ENCODE measurements around the gene CDH11.

Gene CDH11

GRCh38 chr16:65045961-65046360, 75.9 kb downstream of the CDH11 start:
- DNase-seq (ENCODE audit: insufficient read length, low spot score) (no peak), FAIRE-seq (no peak)
- no peak for TF ChIP-seq POLR2A (IDR thresholded peaks at IDR 0.05; ENCODE audit: low read depth, low read length)

- no peak for TF ChIP-seq POLR2A (IDR thresholded peaks at IDR 0.05; ENCODE audit: low read depth, low read length)
- FAIRE-seq (no peak), DNase-seq (ENCODE audit: insufficient read length, low spot score) (no peak)
These were observed 77.0 kb downstream of the CDH11 start for GRCh38 chr16:65044873-65045272.

DNA sequence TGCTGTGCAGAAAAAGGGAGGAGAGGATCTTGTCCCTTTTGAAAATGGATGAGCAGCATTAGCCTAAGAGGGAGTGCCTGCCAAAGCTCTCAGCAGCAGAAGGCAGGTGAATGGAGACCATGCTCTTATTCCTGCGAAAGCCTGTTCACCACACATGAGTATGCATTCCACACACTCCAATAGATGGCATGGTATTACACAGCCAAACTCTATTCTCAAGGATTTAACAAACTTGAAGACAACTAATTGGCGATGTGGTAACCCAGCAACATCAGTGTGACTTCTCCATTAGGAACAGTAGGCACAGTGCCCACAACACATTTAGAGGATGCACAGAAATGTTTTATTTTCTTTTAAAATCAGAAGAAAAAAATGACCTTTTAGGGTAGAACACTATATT, 77.8 kb downstream of the CDH11 start:
- no peak for FAIRE-seq
- no peak for DNase-seq (ENCODE audit: insufficient read length, low spot score)
- no peak for TF ChIP-seq POLR2A (IDR thresholded peaks at IDR 0.05; ENCODE audit: low read depth, low read length)

GRCh38 chr16:65042438-65043365, 79.2 kb downstream of the CDH11 start:
- DNase-seq (ENCODE audit: insufficient read length, low spot score) (no peak), FAIRE-seq (no peak)
- TF ChIP-seq POLR2A (IDR thresholded peaks at IDR 0.05; ENCODE audit: low read depth, low read length) = no peak

DNA sequence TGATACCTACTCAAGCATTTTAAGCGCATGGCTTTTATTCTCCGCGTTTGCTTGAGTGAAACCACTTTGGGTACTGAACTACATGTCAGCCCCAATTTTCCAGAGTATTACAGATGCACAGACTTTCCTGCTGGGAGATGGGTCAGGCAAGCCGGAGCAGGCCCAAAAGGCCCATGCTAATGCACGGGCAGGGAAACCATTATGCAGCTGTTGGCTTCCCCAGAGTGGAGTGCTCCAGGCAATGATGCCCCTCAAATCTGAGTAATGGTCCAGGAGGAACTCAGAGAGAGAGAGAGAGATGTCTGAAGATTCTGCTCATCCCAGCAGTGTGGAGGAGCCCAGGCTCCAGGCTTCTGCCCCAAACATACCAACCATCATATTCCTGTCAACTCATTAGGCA, 80.2 kb downstream of the CDH11 start:
- FAIRE-seq (no peak), DNase-seq (ENCODE audit: insufficient read length, low spot score) (no peak)
- TF ChIP-seq POLR2A (IDR thresholded peaks at IDR 0.05; ENCODE audit: low read depth, low read length) = no peak

DNA sequence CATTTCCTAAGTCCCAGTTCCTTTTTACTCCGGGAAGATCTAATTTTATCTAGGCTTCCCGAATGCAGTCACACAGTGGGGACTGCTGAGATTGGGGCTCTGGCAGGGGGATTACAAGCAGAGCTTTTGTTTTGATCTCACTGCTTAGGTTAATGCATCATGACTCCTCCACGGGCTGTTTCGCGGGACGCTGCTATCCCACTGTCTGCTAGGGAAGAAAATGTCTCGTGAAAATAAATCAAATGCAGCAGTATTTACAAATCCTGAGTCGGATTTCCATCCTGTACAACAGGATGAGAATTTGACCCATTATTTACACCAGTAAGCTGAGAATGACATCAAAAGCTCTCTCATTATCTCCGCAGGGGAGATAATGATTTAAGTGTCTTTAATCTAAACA, 83.8 kb downstream of the CDH11 start:
- DNase-seq (ENCODE audit: insufficient read length, low spot score) (no peak), FAIRE-seq (no peak)
- no peak for TF ChIP-seq POLR2A (IDR thresholded peaks at IDR 0.05; ENCODE audit: low read depth, low read length)

DNA sequence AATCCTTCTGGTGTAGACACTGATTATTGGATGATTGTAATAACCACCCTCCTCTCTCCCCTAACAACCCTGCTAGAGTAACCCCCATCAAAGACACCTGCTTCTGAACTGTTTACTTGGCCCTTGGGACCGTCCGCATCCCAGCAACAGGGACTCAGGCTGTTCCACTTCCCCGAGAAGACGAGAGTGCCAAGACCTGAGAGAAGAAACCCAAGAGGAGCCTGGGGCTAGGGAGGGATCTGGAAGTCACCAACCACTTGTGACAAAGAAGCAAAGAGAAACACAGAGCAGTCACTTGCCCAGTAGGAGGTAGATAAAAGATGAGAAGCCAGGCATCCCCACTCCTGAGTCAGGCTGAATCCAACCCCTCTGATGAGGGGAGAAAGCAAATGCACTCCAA, 84.3 kb downstream of the CDH11 start:
- FAIRE-seq (no peak), DNase-seq (ENCODE audit: insufficient read length, low spot score) (no peak)

DNA sequence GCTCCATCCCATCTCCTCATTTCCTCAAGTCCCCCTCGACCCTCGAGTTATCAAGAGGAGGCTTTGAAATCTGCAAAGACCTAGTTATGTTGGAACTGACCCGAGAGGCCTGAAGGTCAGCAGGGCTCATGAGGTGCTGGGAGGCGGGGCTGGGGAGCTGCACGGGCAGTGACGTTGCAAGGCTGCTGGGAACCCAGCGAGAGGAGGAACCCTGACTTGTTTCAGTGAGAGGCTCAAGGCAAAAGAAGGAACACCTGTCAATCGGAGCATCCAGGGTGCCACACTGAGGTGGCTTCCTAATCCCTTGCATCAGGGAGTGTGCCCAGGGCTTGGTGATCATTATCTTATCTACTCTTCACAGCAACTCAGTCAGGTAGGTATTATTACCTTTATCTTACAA, 86.9 kb downstream of the CDH11 start:
- DNase-seq (ENCODE audit: insufficient read length, low spot score) (no peak), FAIRE-seq (no peak)
- TF ChIP-seq POLR2A (IDR thresholded peaks at IDR 0.05; ENCODE audit: low read depth, low read length) = no peak

More for the DNA sequence above, 84.3 kb downstream of the CDH11 start:
- no peak for TF ChIP-seq POLR2A (IDR thresholded peaks at IDR 0.05; ENCODE audit: low read depth, low read length)

- TF ChIP-seq POLR2A (IDR thresholded peaks at IDR 0.05; ENCODE audit: low read depth, low read length) = no peak
- DNase-seq (ENCODE audit: insufficient read length, low spot score) = no peak
- FAIRE-seq = no peak
These were observed 89.5 kb downstream of the CDH11 start for GRCh38 chr16:65032387-65032786.

GRCh38 chr16:65024767-65025178, 97.1 kb downstream of the CDH11 start:
- DNase-seq (ENCODE audit: insufficient read length, low spot score) (no peak), FAIRE-seq (no peak)
- no peak for TF ChIP-seq POLR2A (IDR thresholded peaks at IDR 0.05; ENCODE audit: low read depth, low read length)

GRCh38 chr16:65023802-65024201, 98.1 kb downstream of the CDH11 start:
- FAIRE-seq (no peak), DNase-seq (ENCODE audit: insufficient read length, low spot score) (no peak)
- no peak for TF ChIP-seq POLR2A (IDR thresholded peaks at IDR 0.05; ENCODE audit: low read depth, low read length)

- FAIRE-seq (no peak), DNase-seq (ENCODE audit: insufficient read length, low spot score) (no peak)
- no peak for TF ChIP-seq POLR2A (IDR thresholded peaks at IDR 0.05; ENCODE audit: low read depth, low read length)
These were observed 99.8 kb downstream of the CDH11 start for GRCh38 chr16:65021852-65022595.

DNA sequence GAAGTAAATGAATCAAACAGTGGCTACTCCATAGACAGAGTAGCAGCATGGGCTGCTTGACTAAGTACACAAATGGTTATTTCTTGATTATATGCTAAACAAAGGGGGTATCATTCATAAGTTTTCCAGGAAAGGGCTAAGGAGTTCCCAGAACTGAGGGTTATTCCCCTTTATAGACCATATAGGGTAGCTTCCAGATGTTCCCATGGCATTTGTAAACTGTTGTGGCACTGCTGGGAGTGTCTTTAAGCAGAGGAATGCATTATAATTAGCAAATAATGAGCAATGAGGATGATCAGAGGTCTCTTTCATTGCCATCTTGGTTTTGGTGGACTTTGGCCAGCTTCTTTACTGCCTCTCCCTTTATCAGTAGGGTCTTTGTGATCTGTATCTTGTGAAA, 105.1 kb downstream of the CDH11 start:
- no peak for DNase-seq (ENCODE audit: insufficient read length, low spot score)
- FAIRE-seq = no peak
- TF ChIP-seq POLR2A (IDR thresholded peaks at IDR 0.05; ENCODE audit: low read depth, low read length) = no peak

DNA sequence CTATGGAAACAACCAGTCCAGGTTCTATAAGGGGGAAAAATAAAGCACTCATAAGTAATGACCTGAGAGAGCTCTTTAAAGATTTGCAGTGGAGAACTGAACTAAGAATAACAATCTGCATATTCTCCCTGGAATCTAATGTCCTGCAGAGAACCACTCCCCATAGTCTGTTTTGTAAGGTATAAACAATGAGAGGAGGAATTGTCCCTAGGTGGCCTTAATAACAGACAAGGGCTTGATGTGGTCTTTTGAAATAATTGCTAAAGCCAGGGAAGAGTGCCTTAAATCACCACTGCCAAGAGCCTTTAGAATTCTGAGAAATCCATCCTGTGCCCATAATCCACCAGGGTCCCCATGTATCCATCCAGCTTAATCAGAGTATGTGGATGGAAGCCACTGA, 106.3 kb downstream of the CDH11 start:
- FAIRE-seq (no peak), DNase-seq (ENCODE audit: insufficient read length, low spot score) (no peak)
- no peak for TF ChIP-seq POLR2A (IDR thresholded peaks at IDR 0.05; ENCODE audit: low read depth, low read length)

DNA sequence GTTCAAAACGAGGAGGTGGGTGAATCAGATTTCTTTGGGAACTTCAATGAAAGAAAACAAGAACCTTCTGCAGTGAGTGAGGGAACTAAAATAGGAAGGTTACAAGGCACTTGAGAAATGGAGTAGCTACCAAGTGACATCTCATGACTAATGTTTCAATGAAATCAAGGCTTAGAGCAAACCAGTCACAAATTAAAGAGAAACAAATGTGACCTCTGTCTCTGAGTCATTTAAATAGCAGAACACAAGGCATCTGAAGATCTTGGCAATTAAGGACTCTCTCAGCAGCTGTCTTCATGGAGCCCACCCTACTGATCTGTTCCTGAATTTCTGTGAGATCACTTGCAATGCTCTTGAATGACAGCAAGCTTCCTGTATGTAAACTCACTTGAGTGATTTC, 109.5 kb downstream of the CDH11 start:
- DNase-seq (ENCODE audit: insufficient read length, low spot score) = no peak
- no peak for FAIRE-seq
- no peak for TF ChIP-seq POLR2A (IDR thresholded peaks at IDR 0.05; ENCODE audit: low read depth, low read length)
